ENCODE data around the gene ARHGEF18.

ARHGEF18 gene

GRCh38 chr19:7349961-7350711 is 1.4 kb downstream of the ARHGEF18 start:
- Histone ChIP-seq H3K4me3 (no peak overlapping the region), H3K4me1 (no peaks in the 10 kb centered on the region), H3K27ac (no peak overlapping the region), H3K27me3 (peaks cover 0 to 2% of the 10 kb centered on the region in 2 donors), H3K36me3 (no peaks in the 10 kb centered on the region), H3K9me3 (peaks cover 0 to 4% (median 0%) of the 10 kb centered on the region in 3 donors)
- TF ChIP-seq CTCF (IDR thresholded peaks at IDR 0.05), result no peak
- intact Hi-C loops (cut with DNase I; ENCODE audit: low total_unique reads), result loop anchor here (10.0 kb wide), 1 partner anchor 325 kb away; the partner anchor contains the start of gene MCEMP1
- peak in 1 of 2 donors; percentile 43 for DNase-seq

GRCh38 chr19:7351861-7352260 is 3.1 kb downstream of the ARHGEF18 start:
- TF ChIP-seq CTCF (IDR thresholded peaks at IDR 0.05), result no peak
- peaks cover 0 to 10% of the 10 kb centered on the region in 2 donors for H3K27me3 ChIP-seq
- DNase-seq, result no peak
- H3K27ac ChIP-seq, result no peak overlapping the region
- no peaks in the 10 kb centered on the region for H3K36me3 ChIP-seq
- intact Hi-C loops (cut with DNase I; ENCODE audit: low total_unique reads), result loop anchor here (10.0 kb wide), 1 partner anchor 323 kb away; the partner anchor contains the start of gene MCEMP1
- H3K4me1 ChIP-seq, result no peaks in the 10 kb centered on the region
- H3K9me3 ChIP-seq, result peaks cover 0 to 4% (median 0%) of the 10 kb centered on the region in 3 donors
- H3K4me3 ChIP-seq, result no peak overlapping the region

- H3K27ac ChIP-seq, result no peak overlapping the region
- intact Hi-C loops (cut with DNase I; ENCODE audit: low total_unique reads), result loop anchor here (10.0 kb wide), 1 partner anchor 320 kb away; the partner anchor contains the start of gene MCEMP1
These were observed 6.5 kb downstream of the ARHGEF18 start for GRCh38 chr19:7355151-7355820.

GRCh38 chr19:7355871-7356270 is 7.1 kb downstream of the ARHGEF18 start:
- intact Hi-C loops (cut with DNase I; ENCODE audit: low total_unique reads), result loop anchor here (10.0 kb wide), 1 partner anchor 319 kb away; the partner anchor contains the start of gene MCEMP1
- H3K4me3 ChIP-seq, result no peak overlapping the region
- H3K36me3 ChIP-seq, result no peaks in the 10 kb centered on the region
- DNase-seq, result no peak
- H3K9me3 ChIP-seq, result peaks cover 0 to 2% (median 0%) of the 10 kb centered on the region in 3 donors
- no peak for TF ChIP-seq CTCF (IDR thresholded peaks at IDR 0.05)
- H3K27me3 ChIP-seq, result peaks cover 0 to 10% of the 10 kb centered on the region in 2 donors
- H3K4me1 ChIP-seq, result no peaks in the 10 kb centered on the region
- no peak overlapping the region for H3K27ac ChIP-seq

More at GRCh38 chr19:7355151-7355820, 6.5 kb downstream of the ARHGEF18 start:
- no peaks in the 10 kb centered on the region for H3K4me1 ChIP-seq
- peaks cover 0 to 4% (median 0%) of the 10 kb centered on the region in 3 donors for H3K9me3 ChIP-seq
- no peaks in the 10 kb centered on the region for H3K36me3 ChIP-seq
- no peak for TF ChIP-seq CTCF (IDR thresholded peaks at IDR 0.05)
- H3K4me3 ChIP-seq, result no peak overlapping the region
- peaks cover 0 to 10% of the 10 kb centered on the region in 2 donors for H3K27me3 ChIP-seq
- DNase-seq, result no peak

GRCh38 chr19:7356899-7357627 is 8.3 kb downstream of the ARHGEF18 start:
- no peak for TF ChIP-seq CTCF (IDR thresholded peaks at IDR 0.05)
- H3K9me3 ChIP-seq, result no peaks in the 10 kb centered on the region
- no peak overlapping the region for H3K27ac ChIP-seq
- DNase-seq, result no peak
- peaks cover 0 to 10% of the 10 kb centered on the region in 2 donors for H3K27me3 ChIP-seq
- H3K4me3 ChIP-seq, result no peak overlapping the region
- H3K4me1 ChIP-seq, result no peaks in the 10 kb centered on the region
- intact Hi-C loops (cut with DNase I; ENCODE audit: low total_unique reads), result loop anchor here (10.0 kb wide), 1 partner anchor 318 kb away; the partner anchor contains the start of gene MCEMP1
- H3K36me3 ChIP-seq, result no peaks in the 10 kb centered on the region
